Measurements from ENCODE around the gene ZNF786. TPM values are rescaled to one million over a fixed set of nuclear protein-coding genes. Genes with fewer than 3 reads are reported as not detected.
"Not testable (repeated sequence)": the region's sequence is repeated elsewhere in the genome, so short reads cannot be mapped to it uniquely, and the experiment has no call there.

Gene ZNF786
- total RNA-seq, 4 donors from 2014 or later = 3.5 to 11.4 (median 6.1) TPM

GRCh38 chr7:149097088-149097487 is 6.6 kb upstream of the ZNF786 start:
- no peak for TF ChIP-seq POLR2A (IDR thresholded peaks at IDR 0.05)
- no peak for TF ChIP-seq CTCF (IDR thresholded peaks at IDR 0.05)
- WGBS, 2 donors = 84 to 85% methylated on average over 4 of the region's 4 CpGs
- H3K4me1 ChIP-seq = peaks cover 0 to 2% (median 0%) of the 10 kb centered on the region in 3 donors
- H3K4me3 ChIP-seq = no peak overlapping the region
- H3K27ac ChIP-seq = no peak overlapping the region
- intact Hi-C loops (cut with DNase I) = no loop called here
- H3K9me3 ChIP-seq = no peaks in the 10 kb centered on the region
- H3K27me3 ChIP-seq = no peaks in the 10 kb centered on the region
- DNase-seq = no peak
- H3K36me3 ChIP-seq = no peaks in the 10 kb centered on the region

- no peak overlapping the region for H3K27ac ChIP-seq
- H3K9me3 ChIP-seq = no peaks in the 10 kb centered on the region
- no peak for DNase-seq
- 57 to 68% methylated on average over 4 of the region's 4 CpGs for WGBS, 2 donors
- no peaks in the 10 kb centered on the region for H3K36me3 ChIP-seq
- peaks cover 8 to 21% (median 11%) of the 10 kb centered on the region in 3 donors for H3K4me1 ChIP-seq
- TF ChIP-seq POLR2A (IDR thresholded peaks at IDR 0.05) (no peak), CTCF (IDR thresholded peaks at IDR 0.05) (no peak)
- H3K27me3 ChIP-seq = no peaks in the 10 kb centered on the region
- no peak overlapping the region for H3K4me3 ChIP-seq
- intact Hi-C loops (cut with DNase I) = loop anchor here (5.0 kb wide), 1 partner anchor 86 kb away; no protein-coding TSS in a partner anchor
Observed at GRCh38 chr7:149093228-149093627, 2.7 kb upstream of the ZNF786 start.

GRCh38 chr7:149092244-149092643 is 1.7 kb upstream of the ZNF786 start:
- DNase-seq, H3K9me3 ChIP-seq, H3K36me3 ChIP-seq, H3K4me3 ChIP-seq, H3K27me3 ChIP-seq: not testable (repeated sequence)
- Histone ChIP-seq H3K4me1 (peaks cover 8 to 21% (median 11%) of the 10 kb centered on the region in 3 donors), H3K27ac (peak overlapping the region in 2 of 4 donors; percentile 96 to 98)
- intact Hi-C loops (cut with DNase I) = loop anchor here (5.0 kb wide), 1 partner anchor 85 kb away; no protein-coding TSS in a partner anchor
- 88 to 97% methylated on average over 14 to 19 of the region's 20 CpGs for WGBS, 2 donors

GRCh38 chr7:149087376-149087775 is 3.1 kb downstream of the ZNF786 start:
- Histone ChIP-seq H3K9me3 (no peaks in the 10 kb centered on the region), H3K4me3 (no peak overlapping the region), H3K36me3 (peaks cover 0 to 15% (median 0%) of the 10 kb centered on the region in 3 donors), H3K27ac (no peak overlapping the region), H3K27me3 (no peaks in the 10 kb centered on the region), H3K4me1 (peaks cover 8 to 21% (median 11%) of the 10 kb centered on the region in 3 donors)
- no peak for TF ChIP-seq POLR2A (IDR thresholded peaks at IDR 0.05)
- no peak for TF ChIP-seq CTCF (IDR thresholded peaks at IDR 0.05)
- 94 to 98% methylated on average over 5 to 6 of the region's 6 CpGs for WGBS, 2 donors
- intact Hi-C loops (cut with DNase I) = no loop called here
- DNase-seq = no peak

GRCh38 chr7:149085866-149086265 is 4.7 kb downstream of the ZNF786 start:
- H3K4me1 ChIP-seq = peaks cover 8 to 13% (median 9%) of the 10 kb centered on the region in 3 donors
- H3K9me3 ChIP-seq = no peaks in the 10 kb centered on the region
- TF ChIP-seq CTCF (IDR thresholded peaks at IDR 0.05) = no peak
- no peak for TF ChIP-seq POLR2A (IDR thresholded peaks at IDR 0.05)
- intact Hi-C loops (cut with DNase I) = no loop called here
- H3K4me3 ChIP-seq = no peak overlapping the region
- no peak for DNase-seq
- WGBS, 2 donors = 58 to 71% methylated on average over 1 of the region's 1 CpG
- H3K27me3 ChIP-seq = no peaks in the 10 kb centered on the region
- no peak overlapping the region for H3K27ac ChIP-seq
- peaks cover 0 to 15% (median 0%) of the 10 kb centered on the region in 3 donors for H3K36me3 ChIP-seq

- peaks cover 3 to 6% (median 4%) of the 10 kb centered on the region in 3 donors for H3K4me1 ChIP-seq
- H3K36me3 ChIP-seq = peaks cover 0 to 24% (median 0%) of the 10 kb centered on the region in 3 donors
- no peaks in the 10 kb centered on the region for H3K9me3 ChIP-seq
- intact Hi-C loops (cut with DNase I) = no loop called here
- TF ChIP-seq CTCF (IDR thresholded peaks at IDR 0.05) = no peak
- TF ChIP-seq POLR2A (IDR thresholded peaks at IDR 0.05) = no peak
- no peak for DNase-seq
- H3K27me3 ChIP-seq = no peaks in the 10 kb centered on the region
- WGBS, 2 donors = 88 to 91% methylated on average over 2 of the region's 2 CpGs
- H3K27ac ChIP-seq = no peak overlapping the region
- H3K4me3 ChIP-seq = no peak overlapping the region
Observed at GRCh38 chr7:149084407-149084806, 6.1 kb downstream of the ZNF786 start.
